HepG2 (cell line): ENCODE data around the gene PLEKHA3. TPM values are rescaled to one million over a fixed set of nuclear protein-coding genes. Genes with fewer than 3 reads are reported as not detected.

ENCODE experiments used
- HDAC1 ChIP-seq: sonication (generic); formaldehyde crosslinking; IDR thresholded peaks from 2 replicates; pipeline ENCODE4 v1.5.1; 2020; ENCODE audit warnings: mild to moderate bottlenecking, missing genetic modification reagents
- MAZ ChIP-seq, 2 experiments: sonication (generic) in 1 of 2; formaldehyde crosslinking in 1 of 2; IDR thresholded peaks; 2 replicates each; pipeline versions ENCODE4 v1.5.0 to v1.6.1; 2012 to 2020; ENCODE audit warnings: low read depth in 2 of 2, mild to moderate bottlenecking in 2 of 2, borderline replicate concordance in 1 of 2, improper control_type of control experiment in 1 of 2, low read length in 1 of 2, missing genetic modification reagents in 1 of 2, moderate library complexity in 1 of 2
- ONECUT2 ChIP-seq: sonication (generic); formaldehyde crosslinking; IDR thresholded peaks from 2 replicates; pipeline ENCODE4 v1.4.0; 2020; ENCODE audit warnings: missing genetic modification reagents
- TEAD3 ChIP-seq: optimal IDR thresholded peaks from 2 replicates; pipeline ENCODE3; 2016; ENCODE audit warnings: borderline replicate concordance
- ZNF746 ChIP-seq: sonication (generic); formaldehyde crosslinking; IDR thresholded peaks from 2 replicates; pipeline ENCODE4 v1.8.0; 2022; ENCODE audit warnings: mild to moderate bottlenecking, missing genetic modification reagents
- ZNF768 ChIP-seq: sonication (generic); formaldehyde crosslinking; IDR thresholded peaks from 2 replicates; pipeline ENCODE4 v1.4.0; 2020; ENCODE audit warnings: missing genetic modification reagents
- polyA plus RNA-seq, 8 experiments: library from polyadenylated mRNA; depleted of rRNA in 3 of 8; stranded (reverse) in 7 of 8; unstranded in 1 of 8; fragments of >200 nt; fragmentation: Illumina TruSeq in 4 of 8; extraction: Trizol in 4 of 8; gene quantifications; 2 replicates each; pipeline versions ENCODE4 v1.2.1 to v1.2.3, GENCODE V29; 2011 to 2016; ENCODE audit warnings: low read depth in 4 of 8, missing spikeins in 1 of 8, mixed read lengths in 1 of 8; ENCODE audit not compliant: insufficient read depth in 1 of 8
- total RNA-seq, 5 experiments: library from RNA; depleted of rRNA; stranded (reverse); fragments of >200 nt; fragmentation: Illumina TruSeq; extraction: Trizol; gene quantifications; 2 replicates each; pipeline ENCODE4 v1.2.3, GENCODE V29; 2016; ENCODE audit warnings: low read depth in 1 of 5
- TF ChIP-seq, protein P1 (sequence below): sonication (generic); formaldehyde crosslinking; IDR thresholded peaks from 2 replicates; pipeline ENCODE4 v1.4.0; 2020; ENCODE audit warnings: missing genetic modification reagents, mild to moderate bottlenecking, borderline replicate concordance
- TF ChIP-seq, protein P2 (sequence below): sonication (generic); formaldehyde crosslinking; IDR thresholded peaks from 2 replicates; pipeline ENCODE4 v1.5.0; 2020; ENCODE audit warnings: mild to moderate bottlenecking, missing genetic modification reagents, borderline replicate concordance
- TF ChIP-seq, protein P3 (sequence below): sonication (generic); formaldehyde crosslinking; IDR thresholded peaks from 2 replicates; pipeline ENCODE4 v1.8.0; 2022; ENCODE audit warnings: mild to moderate bottlenecking, missing genetic modification reagents
- TF ChIP-seq, protein P4 (sequence below): sonication (generic); formaldehyde crosslinking; IDR thresholded peaks from 2 replicates; pipeline ENCODE4 v1.4.0; 2020; ENCODE audit warnings: missing genetic modification reagents
- TF ChIP-seq, protein P5 (sequence below): sonication (generic); formaldehyde crosslinking; IDR thresholded peaks from 2 replicates; pipeline ENCODE4 v1.4.0; 2020; ENCODE audit warnings: missing genetic modification reagents
- TF ChIP-seq, protein P6 (sequence below): sonication (generic); formaldehyde crosslinking; conservative IDR thresholded peaks from 2 replicates; pipeline ENCODE4 v1.8.0; 2022; ENCODE audit warnings: mild to moderate bottlenecking, moderate library complexity, missing genetic modification reagents

Gene PLEKHA3
- total and polyA plus RNA-seq, 2 of the 13 experiments (the other 11 are each of a cell fraction or from before 2014, with no cell fraction given), result 11.7 to 23.1 TPM

DNA sequence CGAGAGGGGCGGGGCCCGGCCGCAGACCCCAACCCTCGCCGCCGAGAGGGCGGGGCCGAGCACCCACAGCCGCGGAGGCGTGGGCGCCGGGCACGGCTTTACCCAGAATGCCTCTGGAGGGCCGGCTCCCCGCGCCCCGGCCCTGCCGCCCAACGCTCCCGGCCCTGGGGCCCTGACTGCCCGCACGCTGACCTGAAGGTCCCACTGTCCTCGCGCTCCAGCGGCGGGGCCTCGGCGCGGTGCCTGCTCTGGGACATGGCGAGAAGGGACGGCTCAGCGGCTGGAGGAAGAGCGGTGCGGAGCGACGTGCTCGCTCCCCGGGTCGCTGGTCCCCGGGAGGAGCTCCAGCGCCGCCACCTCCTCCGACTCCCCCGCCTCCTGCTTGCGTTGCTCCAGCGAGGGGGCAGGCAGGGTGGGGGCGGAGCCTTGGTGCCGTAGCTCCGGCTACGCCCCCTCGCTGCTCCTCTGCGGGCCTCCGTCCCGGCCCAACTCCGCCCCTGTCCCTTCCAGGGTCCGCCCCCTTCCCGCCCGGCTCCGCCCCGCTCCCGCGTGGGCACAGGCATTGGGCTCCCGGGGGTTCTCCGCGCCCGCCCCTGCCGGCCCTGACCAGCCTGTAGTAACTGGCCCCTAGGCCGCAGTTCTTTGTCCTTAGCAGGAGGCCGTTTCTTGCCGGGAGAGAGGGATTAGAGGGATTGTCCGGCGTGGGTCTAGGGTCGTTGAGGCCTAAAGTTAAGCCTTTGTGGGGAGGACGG, 29.3 kb upstream of the PLEKHA3 start, which contains the start of the genes PJVK and PRKRA (continued):
- TF ChIP-seq, protein P1, sequence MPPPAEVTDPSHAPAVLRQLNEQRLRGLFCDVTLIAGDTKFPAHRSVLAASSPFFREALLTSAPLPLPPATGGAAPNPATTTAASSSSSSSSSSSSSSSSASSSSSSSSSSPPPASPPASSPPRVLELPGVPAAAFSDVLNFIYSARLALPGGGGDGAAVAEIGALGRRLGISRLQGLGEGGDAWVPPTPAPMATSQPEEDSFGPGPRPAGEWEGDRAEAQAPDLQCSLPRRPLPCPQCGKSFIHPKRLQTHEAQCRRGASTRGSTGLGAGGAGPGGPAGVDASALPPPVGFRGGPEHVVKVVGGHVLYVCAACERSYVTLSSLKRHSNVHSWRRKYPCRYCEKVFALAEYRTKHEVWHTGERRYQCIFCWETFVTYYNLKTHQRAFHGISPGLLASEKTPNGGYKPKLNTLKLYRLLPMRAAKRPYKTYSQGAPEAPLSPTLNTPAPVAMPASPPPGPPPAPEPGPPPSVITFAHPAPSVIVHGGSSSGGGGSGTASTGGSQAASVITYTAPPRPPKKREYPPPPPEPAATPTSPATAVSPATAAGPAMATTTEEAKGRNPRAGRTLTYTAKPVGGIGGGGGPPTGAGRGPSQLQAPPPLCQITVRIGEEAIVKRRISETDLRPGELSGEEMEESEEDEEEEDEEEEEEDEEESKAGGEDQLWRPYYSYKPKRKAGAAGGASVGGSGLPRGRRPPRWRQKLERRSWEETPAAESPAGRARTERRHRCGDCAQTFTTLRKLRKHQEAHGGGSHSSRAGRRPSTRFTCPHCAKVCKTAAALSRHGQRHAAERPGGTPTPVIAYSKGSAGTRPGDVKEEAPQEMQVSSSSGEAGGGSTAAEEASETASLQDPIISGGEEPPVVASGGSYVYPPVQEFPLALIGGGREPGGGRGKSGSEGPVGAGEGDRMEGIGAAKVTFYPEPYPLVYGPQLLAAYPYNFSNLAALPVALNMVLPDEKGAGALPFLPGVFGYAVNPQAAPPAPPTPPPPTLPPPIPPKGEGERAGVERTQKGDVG (CRISPR knock-in tag), result no peak; the same call in 1 of the 2 replicates
- TF ChIP-seq TEAD3 (peak; percentile 46), ZNF746 (peak; percentile 50; the same call in 1 of the 2 replicates), HDAC1 (CRISPR knock-in tag) (peak; percentile 82), ZNF768 (CRISPR knock-in tag) (no peak; the same call in none of the 2 replicates), MAZ (IDR thresholded peaks at IDR 0.05; ENCODE audit: borderline replicate concordance, low read depth, low read length) (peak; percentile 97), MAZ (CRISPR knock-in tag; IDR thresholded peaks at IDR 0.05; ENCODE audit: low read depth) (peak; percentile 99), ONECUT2 (CRISPR knock-in tag) (no peak; the same call in none of the 2 replicates)
- TF ChIP-seq, protein P2, sequence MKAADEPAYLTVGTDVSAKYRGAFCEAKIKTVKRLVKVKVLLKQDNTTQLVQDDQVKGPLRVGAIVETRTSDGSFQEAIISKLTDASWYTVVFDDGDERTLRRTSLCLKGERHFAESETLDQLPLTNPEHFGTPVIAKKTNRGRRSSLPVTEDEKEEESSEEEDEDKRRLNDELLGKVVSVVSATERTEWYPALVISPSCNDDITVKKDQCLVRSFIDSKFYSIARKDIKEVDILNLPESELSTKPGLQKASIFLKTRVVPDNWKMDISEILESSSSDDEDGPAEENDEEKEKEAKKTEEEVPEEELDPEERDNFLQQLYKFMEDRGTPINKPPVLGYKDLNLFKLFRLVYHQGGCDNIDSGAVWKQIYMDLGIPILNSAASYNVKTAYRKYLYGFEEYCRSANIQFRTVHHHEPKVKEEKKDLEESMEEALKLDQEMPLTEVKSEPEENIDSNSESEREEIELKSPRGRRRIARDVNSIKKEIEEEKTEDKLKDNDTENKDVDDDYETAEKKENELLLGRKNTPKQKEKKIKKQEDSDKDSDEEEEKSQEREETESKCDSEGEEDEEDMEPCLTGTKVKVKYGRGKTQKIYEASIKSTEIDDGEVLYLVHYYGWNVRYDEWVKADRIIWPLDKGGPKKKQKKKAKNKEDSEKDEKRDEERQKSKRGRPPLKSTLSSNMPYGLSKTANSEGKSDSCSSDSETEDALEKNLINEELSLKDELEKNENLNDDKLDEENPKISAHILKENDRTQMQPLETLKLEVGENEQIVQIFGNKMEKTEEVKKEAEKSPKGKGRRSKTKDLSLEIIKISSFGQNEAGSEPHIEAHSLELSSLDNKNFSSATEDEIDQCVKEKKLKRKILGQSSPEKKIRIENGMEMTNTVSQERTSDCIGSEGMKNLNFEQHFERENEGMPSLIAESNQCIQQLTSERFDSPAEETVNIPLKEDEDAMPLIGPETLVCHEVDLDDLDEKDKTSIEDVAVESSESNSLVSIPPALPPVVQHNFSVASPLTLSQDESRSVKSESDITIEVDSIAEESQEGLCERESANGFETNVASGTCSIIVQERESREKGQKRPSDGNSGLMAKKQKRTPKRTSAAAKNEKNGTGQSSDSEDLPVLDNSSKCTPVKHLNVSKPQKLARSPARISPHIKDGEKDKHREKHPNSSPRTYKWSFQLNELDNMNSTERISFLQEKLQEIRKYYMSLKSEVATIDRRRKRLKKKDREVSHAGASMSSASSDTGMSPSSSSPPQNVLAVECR (CRISPR knock-in tag), result peak; percentile 97
- TF ChIP-seq, protein P3, sequence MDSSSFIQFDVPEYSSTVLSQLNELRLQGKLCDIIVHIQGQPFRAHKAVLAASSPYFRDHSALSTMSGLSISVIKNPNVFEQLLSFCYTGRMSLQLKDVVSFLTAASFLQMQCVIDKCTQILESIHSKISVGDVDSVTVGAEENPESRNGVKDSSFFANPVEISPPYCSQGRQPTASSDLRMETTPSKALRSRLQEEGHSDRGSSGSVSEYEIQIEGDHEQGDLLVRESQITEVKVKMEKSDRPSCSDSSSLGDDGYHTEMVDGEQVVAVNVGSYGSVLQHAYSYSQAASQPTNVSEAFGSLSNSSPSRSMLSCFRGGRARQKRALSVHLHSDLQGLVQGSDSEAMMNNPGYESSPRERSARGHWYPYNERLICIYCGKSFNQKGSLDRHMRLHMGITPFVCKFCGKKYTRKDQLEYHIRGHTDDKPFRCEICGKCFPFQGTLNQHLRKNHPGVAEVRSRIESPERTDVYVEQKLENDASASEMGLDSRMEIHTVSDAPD (CRISPR knock-in tag), result 0 out of 2 replicates have a peak, but pooled peaks have one; percentile 14
- TF ChIP-seq, protein P4, sequence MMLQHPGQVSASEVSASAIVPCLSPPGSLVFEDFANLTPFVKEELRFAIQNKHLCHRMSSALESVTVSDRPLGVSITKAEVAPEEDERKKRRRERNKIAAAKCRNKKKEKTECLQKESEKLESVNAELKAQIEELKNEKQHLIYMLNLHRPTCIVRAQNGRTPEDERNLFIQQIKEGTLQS (CRISPR knock-in tag), result peak; percentile 56
- TF ChIP-seq, protein P5, sequence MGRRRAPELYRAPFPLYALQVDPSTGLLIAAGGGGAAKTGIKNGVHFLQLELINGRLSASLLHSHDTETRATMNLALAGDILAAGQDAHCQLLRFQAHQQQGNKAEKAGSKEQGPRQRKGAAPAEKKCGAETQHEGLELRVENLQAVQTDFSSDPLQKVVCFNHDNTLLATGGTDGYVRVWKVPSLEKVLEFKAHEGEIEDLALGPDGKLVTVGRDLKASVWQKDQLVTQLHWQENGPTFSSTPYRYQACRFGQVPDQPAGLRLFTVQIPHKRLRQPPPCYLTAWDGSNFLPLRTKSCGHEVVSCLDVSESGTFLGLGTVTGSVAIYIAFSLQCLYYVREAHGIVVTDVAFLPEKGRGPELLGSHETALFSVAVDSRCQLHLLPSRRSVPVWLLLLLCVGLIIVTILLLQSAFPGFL (CRISPR knock-in tag), result no peak
- TF ChIP-seq, protein P6, sequence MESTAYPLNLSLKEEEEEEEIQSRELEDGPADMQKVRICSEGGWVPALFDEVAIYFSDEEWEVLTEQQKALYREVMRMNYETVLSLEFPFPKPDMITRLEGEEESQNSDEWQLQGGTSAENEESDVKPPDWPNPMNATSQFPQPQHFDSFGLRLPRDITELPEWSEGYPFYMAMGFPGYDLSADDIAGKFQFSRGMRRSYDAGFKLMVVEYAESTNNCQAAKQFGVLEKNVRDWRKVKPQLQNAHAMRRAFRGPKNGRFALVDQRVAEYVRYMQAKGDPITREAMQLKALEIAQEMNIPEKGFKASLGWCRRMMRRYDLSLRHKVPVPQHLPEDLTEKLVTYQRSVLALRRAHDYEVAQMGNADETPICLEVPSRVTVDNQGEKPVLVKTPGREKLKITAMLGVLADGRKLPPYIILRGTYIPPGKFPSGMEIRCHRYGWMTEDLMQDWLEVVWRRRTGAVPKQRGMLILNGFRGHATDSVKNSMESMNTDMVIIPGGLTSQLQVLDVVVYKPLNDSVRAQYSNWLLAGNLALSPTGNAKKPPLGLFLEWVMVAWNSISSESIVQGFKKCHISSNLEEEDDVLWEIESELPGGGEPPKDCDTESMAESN, result peak; percentile 94
